ENCODE results near the gene TMC6.
"Not testable (repeated sequence)": the region's sequence is repeated elsewhere in the genome, so short reads cannot be mapped to it uniquely, and the experiment has no call there.

Gene TMC6

DNA sequence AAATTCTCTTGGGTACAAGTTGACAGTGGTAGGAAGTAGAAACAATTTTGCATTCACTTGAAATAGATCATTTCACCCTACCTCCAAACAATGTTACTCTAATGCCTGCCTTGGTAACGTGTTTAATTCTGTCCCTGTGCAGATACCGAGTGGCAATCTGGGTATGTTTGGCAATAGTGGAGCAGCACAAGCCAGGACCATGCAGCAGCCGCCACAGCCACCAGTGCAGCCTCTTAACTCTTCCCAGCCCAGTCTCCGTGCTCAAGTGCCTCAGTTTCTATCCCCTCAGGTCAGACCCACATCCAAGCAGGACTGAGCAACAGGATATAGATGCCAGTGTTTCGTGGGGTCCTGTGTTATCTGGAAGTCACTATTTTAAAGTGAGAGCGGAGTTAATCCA, 49.3 kb downstream of the TMC6 start:
- POLR2A ChIA-PET (ENCODE audit: low non-redundant PET) = no interaction called here
- no peak for DNase-seq (ENCODE audit: low spot score)
- H3K27ac ChIP-seq = no peak overlapping the region
- TF ChIP-seq, protein P1, sequence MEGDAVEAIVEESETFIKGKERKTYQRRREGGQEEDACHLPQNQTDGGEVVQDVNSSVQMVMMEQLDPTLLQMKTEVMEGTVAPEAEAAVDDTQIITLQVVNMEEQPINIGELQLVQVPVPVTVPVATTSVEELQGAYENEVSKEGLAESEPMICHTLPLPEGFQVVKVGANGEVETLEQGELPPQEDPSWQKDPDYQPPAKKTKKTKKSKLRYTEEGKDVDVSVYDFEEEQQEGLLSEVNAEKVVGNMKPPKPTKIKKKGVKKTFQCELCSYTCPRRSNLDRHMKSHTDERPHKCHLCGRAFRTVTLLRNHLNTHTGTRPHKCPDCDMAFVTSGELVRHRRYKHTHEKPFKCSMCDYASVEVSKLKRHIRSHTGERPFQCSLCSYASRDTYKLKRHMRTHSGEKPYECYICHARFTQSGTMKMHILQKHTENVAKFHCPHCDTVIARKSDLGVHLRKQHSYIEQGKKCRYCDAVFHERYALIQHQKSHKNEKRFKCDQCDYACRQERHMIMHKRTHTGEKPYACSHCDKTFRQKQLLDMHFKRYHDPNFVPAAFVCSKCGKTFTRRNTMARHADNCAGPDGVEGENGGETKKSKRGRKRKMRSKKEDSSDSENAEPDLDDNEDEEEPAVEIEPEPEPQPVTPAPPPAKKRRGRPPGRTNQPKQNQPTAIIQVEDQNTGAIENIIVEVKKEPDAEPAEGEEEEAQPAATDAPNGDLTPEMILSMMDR (conservative IDR thresholded peaks at IDR 0.05; ENCODE audit: low read depth) = no peak
- CTCF ChIA-PET = no interaction called here

DNA sequence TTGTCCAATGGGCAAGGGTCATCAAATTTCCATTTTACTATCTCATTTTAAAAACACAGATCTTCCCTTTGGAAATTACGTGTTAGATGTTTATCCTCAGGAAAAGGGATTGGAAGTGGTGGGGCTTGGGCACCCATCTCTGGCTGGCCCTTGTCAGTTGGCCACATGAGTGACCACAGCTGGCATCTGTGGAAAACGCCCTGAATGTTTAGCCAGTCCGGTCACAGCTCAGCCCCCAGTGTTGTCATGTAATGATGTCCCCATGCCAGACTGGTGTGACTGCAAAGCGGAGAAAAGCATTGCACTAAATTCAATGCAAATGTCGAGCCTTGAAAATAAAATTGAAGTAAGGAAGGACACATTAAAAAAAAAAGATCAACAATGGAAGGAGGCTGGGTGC, 53.0 kb downstream of the TMC6 start:
- CTCF ChIA-PET = interaction anchor here (1.0 kb wide), 1 partner anchor 56 kb away, joined by 5 read pairs; no protein-coding TSS in a partner anchor
- no peak overlapping the region for H3K27ac ChIP-seq
- TF ChIP-seq, protein P1 (conservative IDR thresholded peaks at IDR 0.05; ENCODE audit: low read depth) = no peak
- DNase-seq (ENCODE audit: low spot score) = no peak
- POLR2A ChIA-PET (ENCODE audit: low non-redundant PET) = no interaction called here

DNA sequence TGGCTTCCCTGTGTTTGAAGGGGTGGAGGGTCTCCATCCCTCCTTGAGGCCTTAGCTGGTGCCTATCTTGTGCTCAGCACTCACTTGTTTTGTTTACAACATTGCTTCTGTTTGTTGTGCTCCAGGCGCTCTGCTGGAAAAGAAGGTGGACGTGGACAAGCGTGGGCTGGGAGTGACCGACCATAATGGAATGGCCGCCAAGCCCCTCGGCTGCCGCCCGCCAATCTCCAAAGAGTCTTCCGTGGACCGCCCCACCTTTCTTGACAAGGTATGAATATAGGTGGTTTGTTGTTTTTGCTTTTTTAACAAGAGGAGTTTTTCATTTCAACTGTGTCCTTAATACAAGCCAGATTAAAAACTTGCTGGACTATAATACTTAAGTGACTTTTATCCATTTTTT, 53.5 kb downstream of the TMC6 start:
- DNase-seq (ENCODE audit: low spot score) = no peak
- TF ChIP-seq, protein P1 (conservative IDR thresholded peaks at IDR 0.05; ENCODE audit: low read depth) = no peak
- ChIA-PET CTCF (interaction anchor here (1.0 kb wide), 1 partner anchor 55 kb away, joined by 5 read pairs; no protein-coding TSS in a partner anchor), POLR2A (ENCODE audit: low non-redundant PET) (no interaction called here)
- no peak overlapping the region for H3K27ac ChIP-seq

DNA sequence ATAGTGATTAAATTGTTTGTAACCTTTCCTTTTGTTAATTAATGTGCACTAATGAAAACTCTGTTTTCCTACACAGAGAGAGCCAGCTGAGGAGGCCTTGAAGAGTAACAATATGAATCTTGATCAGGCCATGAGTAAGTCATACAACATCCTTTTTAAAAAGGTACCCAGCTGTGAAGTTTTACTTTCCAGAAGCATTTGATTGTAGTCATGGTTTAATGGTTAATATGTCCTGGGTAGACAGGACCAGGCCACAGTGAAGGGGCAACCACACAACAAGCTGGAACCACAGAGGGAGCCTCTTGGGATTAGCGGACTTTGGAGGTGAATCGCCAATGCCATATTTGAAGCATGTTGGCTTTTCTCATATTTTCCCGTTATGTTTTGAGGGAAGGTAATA, 55.6 kb downstream of the TMC6 start:
- H3K27ac ChIP-seq = no peak overlapping the region
- DNase-seq (ENCODE audit: low spot score) = no peak
- ChIA-PET POLR2A (ENCODE audit: low non-redundant PET) (no interaction called here), CTCF (no interaction called here)
- TF ChIP-seq, protein P1 (conservative IDR thresholded peaks at IDR 0.05; ENCODE audit: low read depth) = no peak

DNA sequence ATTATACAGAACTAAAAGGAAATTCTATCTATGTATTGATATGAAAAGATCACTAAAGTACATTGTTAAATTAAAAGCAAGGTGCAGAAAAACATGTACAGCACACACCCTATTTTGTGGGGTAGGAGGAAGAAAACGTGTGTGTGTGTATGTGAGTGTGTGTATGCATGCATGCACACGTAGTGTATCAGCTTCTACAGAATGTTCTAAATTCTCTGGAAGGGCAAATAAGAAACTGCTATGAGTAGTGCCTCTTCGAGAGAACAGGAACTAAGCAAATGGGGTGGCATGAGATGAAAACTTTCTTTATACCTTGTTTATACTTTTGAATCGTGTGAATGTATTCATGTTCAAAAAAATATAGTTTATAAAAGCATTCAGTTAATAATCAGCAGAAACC, 58.9 kb downstream of the TMC6 start:
- H3K27ac ChIP-seq = no peak overlapping the region
- CTCF ChIA-PET = interaction anchor here (1.2 kb wide), 1 partner anchor 16 kb away, joined by 3 read pairs; no protein-coding TSS in a partner anchor
- POLR2A ChIA-PET (ENCODE audit: low non-redundant PET) = no interaction called here

DNA sequence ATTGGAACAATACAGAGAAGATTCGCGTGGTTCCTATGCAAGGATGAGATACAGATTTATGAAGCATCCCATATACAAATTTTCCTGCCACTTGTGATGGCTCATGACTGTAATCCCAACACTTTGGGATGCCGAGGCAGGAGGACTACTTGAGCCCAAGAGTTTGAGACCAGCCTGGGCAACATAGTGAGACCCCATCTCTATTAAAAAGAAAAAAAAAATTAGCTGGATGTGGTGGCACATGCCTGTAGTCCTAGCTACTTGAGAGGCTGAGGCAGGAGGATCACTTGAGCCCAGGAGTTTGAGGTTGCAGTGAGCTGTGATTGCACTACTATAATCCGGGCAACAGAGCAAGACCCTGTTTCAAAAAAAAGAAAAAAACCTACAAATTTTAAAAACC, 61.6 kb downstream of the TMC6 start:
- H3K27ac ChIP-seq; POLR2A ChIA-PET (ENCODE audit: low non-redundant PET); DNase-seq (ENCODE audit: low spot score): not testable (repeated sequence)
- CTCF ChIA-PET = interaction anchor here (0.5 to 1.3 kb wide), 3 partner anchors 48 to 524 kb away, joined by 3 to 7 read pairs (median 5); no protein-coding TSS in a partner anchor

More for the DNA sequence above, 58.9 kb downstream of the TMC6 start:
- TF ChIP-seq, protein P1 (conservative IDR thresholded peaks at IDR 0.05; ENCODE audit: low read depth) = no peak
- DNase-seq (ENCODE audit: low spot score) = no peak

DNA sequence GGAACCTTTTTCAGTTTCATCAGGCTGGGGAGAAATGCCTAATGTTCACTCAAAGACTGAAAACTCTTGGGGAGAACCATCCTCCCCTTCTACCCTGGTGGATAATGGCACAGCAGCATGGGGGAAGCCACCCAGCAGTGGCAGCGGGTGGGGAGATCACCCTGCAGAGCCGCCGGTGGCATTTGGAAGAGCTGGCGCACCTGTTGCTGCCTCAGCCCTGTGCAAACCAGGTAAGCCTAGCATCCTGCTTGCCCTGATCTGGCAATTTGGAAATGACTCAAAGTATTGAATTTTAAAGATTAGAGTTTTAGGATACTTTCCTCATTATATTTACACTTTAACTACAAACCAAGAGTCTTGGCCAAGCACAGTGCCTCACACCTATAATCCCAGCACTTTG, 63.8 kb downstream of the TMC6 start:
- H3K27ac ChIP-seq = no peak overlapping the region
- TF ChIP-seq, protein P1 (conservative IDR thresholded peaks at IDR 0.05; ENCODE audit: low read depth) = no peak
- DNase-seq (ENCODE audit: low spot score) = no peak
- CTCF ChIA-PET = no interaction called here
- POLR2A ChIA-PET (ENCODE audit: low non-redundant PET) = no interaction called here
